UCSD-AML1 (cell line): ENCODE results near the gene GTF2F1.
"Not testable (repeated sequence)": the region's sequence is repeated elsewhere in the genome, so short reads cannot be mapped to it uniquely, and the experiment has no call there.

ENCODE experiments used
- DNase-seq: peaks from one replicate; lab custom pipeline; 2025; ENCODE audit not compliant: unreplicated experiment; lab: John Stamatoyannopoulos, UW

The GTF2F1 gene

GRCh38 chr19:6393074-6393982 is at the start of gene GTF2F1:
Gene GTF2F1 (minus strand): TSS chr19:6393164. CDS start chr19:6392995, 169 bp downstream.
- peak; percentile 96 for DNase-seq

- no peak for DNase-seq
Measured at GRCh38 chr19:6442087-6442688, 49.2 kb upstream of the GTF2F1 start.

- DNase-seq, result no peak
Measured at GRCh38 chr19:6440905-6441304, 47.9 kb upstream of the GTF2F1 start.

GRCh38 chr19:6439743-6440142 is 46.8 kb upstream of the GTF2F1 start:
- no peak for DNase-seq

GRCh38 chr19:6433663-6434062 is 40.7 kb upstream of the GTF2F1 start, which contains the start of gene SLC25A41:
Gene SLC25A41 (minus strand): TSS chr19:6433763. CDS start chr19:6433693, 70 bp downstream.
- DNase-seq, result no peak

GRCh38 chr19:6433165-6433564 is 40.2 kb upstream of the GTF2F1 start:
- no peak for DNase-seq

GRCh38 chr19:6431891-6432290 is 38.9 kb upstream of the GTF2F1 start:
- DNase-seq, result no peak

- DNase-seq, result no peak
Measured at GRCh38 chr19:6429419-6430221, 36.7 kb upstream of the GTF2F1 start.

GRCh38 chr19:6428692-6429418 is 35.9 kb upstream of the GTF2F1 start:
- DNase-seq, result not testable (repeated sequence)

GRCh38 chr19:6427131-6427530 is 34.2 kb upstream of the GTF2F1 start:
- no peak for DNase-seq

GRCh38 chr19:6425732-6426620 is 33.0 kb upstream of the GTF2F1 start:
- peak; percentile 49 for DNase-seq

GRCh38 chr19:6424939-6425731 is 32.2 kb upstream of the GTF2F1 start:
- DNase-seq, result peak; percentile 99

GRCh38 chr19:6424195-6424938 is 31.4 kb upstream of the GTF2F1 start, which contains the start of gene KHSRP:
Gene KHSRP (minus strand): TSS chr19:6424811. CDS start chr19:6424701, 110 bp downstream.
- DNase-seq, result peak; percentile 36

GRCh38 chr19:6423499-6424194 is 30.7 kb upstream of the GTF2F1 start:
- peak; percentile 45 for DNase-seq

GRCh38 chr19:6421075-6422014 is 28.4 kb upstream of the GTF2F1 start:
- DNase-seq, result no peak

GRCh38 chr19:6418562-6418932 is 25.6 kb upstream of the GTF2F1 start:
- no peak for DNase-seq
